Activated CD4-positive, alpha-beta memory T cell treated with anti-CD3 and anti-CD28 coated beads, Interleukin-2, amount 10 ng/mL, durations not matched to agents 7 days and 5 days (primary cell): Measurements from ENCODE around the gene CRIP2. TPM values are rescaled to one million over a fixed set of nuclear protein-coding genes. Genes with fewer than 3 reads are reported as not detected.

Experiments
- total RNA-seq, 2 experiments: library from RNA; stranded (reverse); gene quantifications; one replicate each; pipeline ENCODE4 v1.2.3, GENCODE V29; 2021

CRIP2 gene
- total RNA-seq, 2 experiments from 2014 or later: 1.8 to 1.9 TPM

Other genes with a start within 250 kb of the CRIP2 start
- 10 to 100 TPM; 44.2 to 45.7 TPM for gene BTBD6, start 226.3 kb upstream of the CRIP2 start, total RNA-seq
- gene BRF1, start 173.8 kb upstream of the CRIP2 start, total RNA-seq: 10 to 100 TPM; 37.4 to 40.7 TPM
- gene PACS2, start 160.1 kb upstream of the CRIP2 start, total RNA-seq: 10 to 100 TPM; 28.3 to 29.9 TPM
- 1 to 10 TPM; 2.6 to 4.4 TPM for gene TEX22, start 76.3 kb upstream of the CRIP2 start, total RNA-seq
- 100 to 1,000 TPM in 1 of 2 experiments, 10 to 100 TPM in 1; 98.5 to 103 TPM for gene MTA1, start 55.0 kb upstream of the CRIP2 start, total RNA-seq
- gene CRIP1, start 12.1 kb downstream of the CRIP2 start, total RNA-seq: 100 to 1,000 TPM; 875 to 883 TPM
- 10 to 100 TPM; 44.1 to 47.0 TPM for gene TEDC1, start 16.4 kb downstream of the CRIP2 start, total RNA-seq
- gene TMEM121, start 51.8 kb downstream of the CRIP2 start, total RNA-seq: 1 to 10 TPM; 9.6 TPM